ENCODE measurements around the gene TCF25.
A peak's percentile ranks its signal among the peaks of the same experiment; 100 is the strongest.

TCF25 gene

GRCh38 chr16:89837014-89837546 is 36.3 kb upstream of the TCF25 start:
- no peaks in the 10 kb centered on the region for H3K27me3 Mint-ChIP-seq (ENCODE audit: low read depth)
- H3K4me3 Mint-ChIP-seq = peak overlapping the region; percentile 61
- no peak overlapping the region for H3K27ac Mint-ChIP-seq
- no peaks in the 10 kb centered on the region for H3K9me3 Mint-ChIP-seq
- DNase-seq (ENCODE audit: low spot score) = no peak
- no peaks in the 10 kb centered on the region for H3K36me3 Mint-ChIP-seq (ENCODE audit: low read depth)
- H3K4me1 Mint-ChIP-seq (ENCODE audit: low read depth) = peaks cover 10% of the 10 kb centered on the region

GRCh38 chr16:89841275-89841674 is 32.1 kb upstream of the TCF25 start:
- Mint-ChIP-seq H3K4me1 (ENCODE audit: low read depth) (peaks cover 16% of the 10 kb centered on the region), H3K27me3 (ENCODE audit: low read depth) (no peaks in the 10 kb centered on the region), H3K27ac (no peak overlapping the region)

GRCh38 chr16:89842471-89843408 is 30.7 kb upstream of the TCF25 start:
- Mint-ChIP-seq H3K27ac (no peak overlapping the region), H3K36me3 (ENCODE audit: low read depth) (no peaks in the 10 kb centered on the region), H3K4me1 (ENCODE audit: low read depth) (peaks cover 12% of the 10 kb centered on the region), H3K27me3 (ENCODE audit: low read depth) (no peaks in the 10 kb centered on the region), H3K9me3 (no peaks in the 10 kb centered on the region), H3K4me3 (no peak overlapping the region)
- no peak for DNase-seq (ENCODE audit: low spot score)

More at GRCh38 chr16:89841275-89841674, 32.1 kb upstream of the TCF25 start:
- no peak for DNase-seq (ENCODE audit: low spot score)
- H3K4me3 Mint-ChIP-seq = no peak overlapping the region
- H3K9me3 Mint-ChIP-seq = no peaks in the 10 kb centered on the region
- no peaks in the 10 kb centered on the region for H3K36me3 Mint-ChIP-seq (ENCODE audit: low read depth)

- no peaks in the 10 kb centered on the region for H3K9me3 Mint-ChIP-seq
- peaks cover 9% of the 10 kb centered on the region for H3K4me1 Mint-ChIP-seq (ENCODE audit: low read depth)
- DNase-seq (ENCODE audit: low spot score) = no peak
- H3K36me3 Mint-ChIP-seq (ENCODE audit: low read depth) = no peaks in the 10 kb centered on the region
- no peak overlapping the region for H3K27ac Mint-ChIP-seq
- no peaks in the 10 kb centered on the region for H3K27me3 Mint-ChIP-seq (ENCODE audit: low read depth)
- H3K4me3 Mint-ChIP-seq = no peak overlapping the region
Observed at GRCh38 chr16:89843409-89844350, 29.7 kb upstream of the TCF25 start.

GRCh38 chr16:89844739-89845339 is 28.6 kb upstream of the TCF25 start:
- no peaks in the 10 kb centered on the region for H3K9me3 Mint-ChIP-seq

GRCh38 chr16:89845417-89845816 is 28.0 kb upstream of the TCF25 start:
- no peaks in the 10 kb centered on the region for H3K36me3 Mint-ChIP-seq (ENCODE audit: low read depth)
- H3K27ac Mint-ChIP-seq = no peak overlapping the region
- no peaks in the 10 kb centered on the region for H3K9me3 Mint-ChIP-seq
- no peaks in the 10 kb centered on the region for H3K27me3 Mint-ChIP-seq (ENCODE audit: low read depth)
- DNase-seq (ENCODE audit: low spot score) = no peak
- H3K4me3 Mint-ChIP-seq = no peak overlapping the region
- peaks cover 9% of the 10 kb centered on the region for H3K4me1 Mint-ChIP-seq (ENCODE audit: low read depth)

More at GRCh38 chr16:89844739-89845339, 28.6 kb upstream of the TCF25 start:
- no peaks in the 10 kb centered on the region for H3K27me3 Mint-ChIP-seq (ENCODE audit: low read depth)
- no peak overlapping the region for H3K27ac Mint-ChIP-seq
- H3K4me3 Mint-ChIP-seq = no peak overlapping the region
- peaks cover 9% of the 10 kb centered on the region for H3K4me1 Mint-ChIP-seq (ENCODE audit: low read depth)
- H3K36me3 Mint-ChIP-seq (ENCODE audit: low read depth) = no peaks in the 10 kb centered on the region
- DNase-seq (ENCODE audit: low spot score) = no peak

GRCh38 chr16:89847051-89847939 is 26.1 kb upstream of the TCF25 start:
- H3K27me3 Mint-ChIP-seq (ENCODE audit: low read depth) = no peaks in the 10 kb centered on the region
- H3K4me3 Mint-ChIP-seq = no peak overlapping the region
- no peak overlapping the region for H3K27ac Mint-ChIP-seq
- H3K36me3 Mint-ChIP-seq (ENCODE audit: low read depth) = no peaks in the 10 kb centered on the region
- H3K4me1 Mint-ChIP-seq (ENCODE audit: low read depth) = peaks cover 6% of the 10 kb centered on the region
- no peak for DNase-seq (ENCODE audit: low spot score)
- no peaks in the 10 kb centered on the region for H3K9me3 Mint-ChIP-seq

- H3K4me1 Mint-ChIP-seq (ENCODE audit: low read depth) = peaks cover 6% of the 10 kb centered on the region
- H3K36me3 Mint-ChIP-seq (ENCODE audit: low read depth) = no peaks in the 10 kb centered on the region
- DNase-seq (ENCODE audit: low spot score) = no peak
- H3K9me3 Mint-ChIP-seq = no peaks in the 10 kb centered on the region
- no peak overlapping the region for H3K27ac Mint-ChIP-seq
- no peak overlapping the region for H3K4me3 Mint-ChIP-seq
- no peaks in the 10 kb centered on the region for H3K27me3 Mint-ChIP-seq (ENCODE audit: low read depth)
Observed at GRCh38 chr16:89847940-89848297, 25.5 kb upstream of the TCF25 start.

- no peak for DNase-seq (ENCODE audit: low spot score)
- Mint-ChIP-seq H3K9me3 (no peaks in the 10 kb centered on the region), H3K27me3 (ENCODE audit: low read depth) (no peaks in the 10 kb centered on the region), H3K4me3 (no peak overlapping the region), H3K27ac (no peak overlapping the region), H3K36me3 (ENCODE audit: low read depth) (no peaks in the 10 kb centered on the region), H3K4me1 (ENCODE audit: low read depth) (peaks cover 6% of the 10 kb centered on the region)
Observed at GRCh38 chr16:89848974-89849373, 24.4 kb upstream of the TCF25 start.

- H3K27ac Mint-ChIP-seq = no peak overlapping the region
- no peaks in the 10 kb centered on the region for H3K9me3 Mint-ChIP-seq
- no peaks in the 10 kb centered on the region for H3K4me1 Mint-ChIP-seq (ENCODE audit: low read depth)
- no peaks in the 10 kb centered on the region for H3K27me3 Mint-ChIP-seq (ENCODE audit: low read depth)
- no peak for DNase-seq (ENCODE audit: low spot score)
- no peak overlapping the region for H3K4me3 Mint-ChIP-seq
- no peaks in the 10 kb centered on the region for H3K36me3 Mint-ChIP-seq (ENCODE audit: low read depth)
Observed at GRCh38 chr16:89853306-89853993, 19.9 kb upstream of the TCF25 start.

- H3K9me3 Mint-ChIP-seq = no peaks in the 10 kb centered on the region
- H3K27ac Mint-ChIP-seq = no peak overlapping the region
- no peaks in the 10 kb centered on the region for H3K36me3 Mint-ChIP-seq (ENCODE audit: low read depth)
- no peaks in the 10 kb centered on the region for H3K27me3 Mint-ChIP-seq (ENCODE audit: low read depth)
- DNase-seq (ENCODE audit: low spot score) = no peak
- no peak overlapping the region for H3K4me3 Mint-ChIP-seq
- no peaks in the 10 kb centered on the region for H3K4me1 Mint-ChIP-seq (ENCODE audit: low read depth)
Observed at GRCh38 chr16:89855301-89855945, 18.0 kb upstream of the TCF25 start.

GRCh38 chr16:89855986-89856385 is 17.4 kb upstream of the TCF25 start:
- H3K27me3 Mint-ChIP-seq (ENCODE audit: low read depth) = no peaks in the 10 kb centered on the region
- no peak for DNase-seq (ENCODE audit: low spot score)
- no peaks in the 10 kb centered on the region for H3K36me3 Mint-ChIP-seq (ENCODE audit: low read depth)
- H3K27ac Mint-ChIP-seq = no peak overlapping the region
- H3K4me1 Mint-ChIP-seq (ENCODE audit: low read depth) = peaks cover 4% of the 10 kb centered on the region
- H3K9me3 Mint-ChIP-seq = no peaks in the 10 kb centered on the region
- H3K4me3 Mint-ChIP-seq = no peak overlapping the region

All from T-helper 2 cell treated with Interferon-gamma antibody and Interleukin-4, amounts not matched to agents 5 μg/mL and 100 μg/mL, for 36 hours (primary cell).